H1 (cell line): ENCODE measurements around the gene N4BP3. TPM values are rescaled to one million over a fixed set of nuclear protein-coding genes. Genes with fewer than 3 reads are reported as not detected.

Experiments
- ASH2L ChIP-seq: fragments of 200-600, 300-600 bp; sonication (generic); IDR thresholded peaks from one replicate; pipeline ENCODE4 v1.7.1; 2017; ENCODE audit warnings: low read length
- BACH1 ChIP-seq: IDR thresholded peaks from 2 replicates; pipeline ENCODE4 v1.6.1; 2012; ENCODE audit warnings: low read length, improper control_type of control experiment
- CBX5 ChIP-seq: fragments of 300-800, 300-1000 bp; sonication (generic); IDR thresholded peaks from 2 replicates; pipeline ENCODE4 v1.7.1; 2016; ENCODE audit warnings: antibody characterized with exemption, low read length, low read depth
- CREB1 ChIP-seq: IDR thresholded peaks from 2 replicates; pipeline ENCODE4 v1.6.1; 2012; ENCODE audit warnings: inconsistent platforms
- KDM4A ChIP-seq: IDR thresholded peaks from one replicate; pipeline ENCODE4 v1.7.1; 2012; ENCODE audit warnings: low read depth, mild to moderate bottlenecking, moderate library complexity, low read length, inconsistent platforms; ENCODE audit not compliant: severe bottlenecking
- MAX ChIP-seq: IDR thresholded peaks from 2 replicates; pipeline ENCODE4 v1.6.1; 2012; ENCODE audit warnings: inconsistent platforms
- POLR2A ChIP-seq, 2 experiments: IDR thresholded peaks; 1 replicate in 1 of 2; 2 replicates in 1 of 2; pipeline ENCODE4 v1.6.1; 2011; ENCODE audit warnings: low read depth in 2 of 2, low read length in 2 of 2, mild to moderate bottlenecking in 2 of 2; ENCODE audit errors: control extremely low read depth in 1 of 2
- POU5F1 ChIP-seq: IDR thresholded peaks from 2 replicates; pipeline ENCODE4 v1.6.1; 2011; ENCODE audit warnings: low read depth, mild to moderate bottlenecking, low read length, moderate library complexity
- RAD21 ChIP-seq, 2 experiments: IDR thresholded peaks in 1 of 2; conservative IDR thresholded peaks in 1 of 2; 2 replicates each; pipeline ENCODE4 v1.6.1; 2011; ENCODE audit warnings: low read depth in 2 of 2, low read length in 2 of 2, improper control_type of control experiment in 1 of 2, inconsistent platforms in 1 of 2, mild to moderate bottlenecking in 1 of 2, moderate library complexity in 1 of 2
- SAP30 ChIP-seq: fragments of 300-600 bp; sonication (generic); IDR thresholded peaks from 2 replicates; pipeline ENCODE4 v1.7.1; 2012; ENCODE audit warnings: low read length, moderate library complexity, mild to moderate bottlenecking, inconsistent platforms; ENCODE audit not compliant: insufficient read depth, insufficient replicate concordance
- SIN3A ChIP-seq, 2 experiments: IDR thresholded peaks in 1 of 2; conservative IDR thresholded peaks in 1 of 2; 2 replicates each; pipeline ENCODE4 v1.6.1; 2011 to 2012; ENCODE audit warnings: low read length in 2 of 2, improper control_type of control experiment in 1 of 2, low read depth in 1 of 2, mild to moderate bottlenecking in 1 of 2
- SIRT6 ChIP-seq: IDR thresholded peaks from one replicate; pipeline ENCODE4 v1.7.1; 2012; ENCODE audit warnings: low read length, inconsistent platforms
- TAF7 ChIP-seq: optimal IDR thresholded peaks from 2 replicates; pipeline ENCODE3; 2011; ENCODE audit warnings: low read depth, mild to moderate bottlenecking, inconsistent platforms, low read length, moderate library complexity, borderline replicate concordance
- TCF12 ChIP-seq: IDR thresholded peaks from 2 replicates; pipeline ENCODE4 v1.6.1; 2011; ENCODE audit warnings: low read depth, mild to moderate bottlenecking, low read length
- polyA plus RNA-seq, 7 experiments: library from polyadenylated mRNA; depleted of rRNA in 3 of 7; stranded (reverse) in 5 of 7; unstranded in 2 of 7; fragments of >200 nt in 5 of 7; fragments of 200-250 nt in 2 of 7; gene quantifications; 1 replicate in 5 of 7; 2 replicates in 1 of 7; 4 replicates in 1 of 7; pipeline versions ENCODE4 v1.2.1 to v1.2.3, GENCODE V29; 2011 to 2013; ENCODE audit warnings: missing spikeins in 2 of 7, mixed read lengths in 2 of 7
- total RNA-seq: library from RNA; stranded (reverse); fragmentation: NEBNext Ultra II Directional; extraction: Animal tissue kit (Norgen Biotek cat#: 25700); gene quantifications from 2 replicates; pipeline ENCODE4 v1.2.1, GENCODE V29; 2021
- TF ChIP-seq, protein P1 (sequence below), 3 experiments: IDR thresholded peaks; 1 replicate in 2 of 3; 2 replicates in 1 of 3; pipeline versions ENCODE4 v1.5.1 to v1.6.1; 2011; ENCODE audit warnings: low read length in 3 of 3, mild to moderate bottlenecking in 3 of 3, inconsistent platforms in 2 of 3, low read depth in 1 of 3, moderate library complexity in 1 of 3; ENCODE audit not compliant: insufficient read depth in 1 of 3; ENCODE audit errors: control extremely low read depth in 1 of 3

The N4BP3 gene
- total and polyA plus RNA-seq, 2 of the 8 experiments (the other 6 are each of a cell fraction or from before 2014, with no cell fraction given): 13.1 to 39.2 TPM

DNA sequence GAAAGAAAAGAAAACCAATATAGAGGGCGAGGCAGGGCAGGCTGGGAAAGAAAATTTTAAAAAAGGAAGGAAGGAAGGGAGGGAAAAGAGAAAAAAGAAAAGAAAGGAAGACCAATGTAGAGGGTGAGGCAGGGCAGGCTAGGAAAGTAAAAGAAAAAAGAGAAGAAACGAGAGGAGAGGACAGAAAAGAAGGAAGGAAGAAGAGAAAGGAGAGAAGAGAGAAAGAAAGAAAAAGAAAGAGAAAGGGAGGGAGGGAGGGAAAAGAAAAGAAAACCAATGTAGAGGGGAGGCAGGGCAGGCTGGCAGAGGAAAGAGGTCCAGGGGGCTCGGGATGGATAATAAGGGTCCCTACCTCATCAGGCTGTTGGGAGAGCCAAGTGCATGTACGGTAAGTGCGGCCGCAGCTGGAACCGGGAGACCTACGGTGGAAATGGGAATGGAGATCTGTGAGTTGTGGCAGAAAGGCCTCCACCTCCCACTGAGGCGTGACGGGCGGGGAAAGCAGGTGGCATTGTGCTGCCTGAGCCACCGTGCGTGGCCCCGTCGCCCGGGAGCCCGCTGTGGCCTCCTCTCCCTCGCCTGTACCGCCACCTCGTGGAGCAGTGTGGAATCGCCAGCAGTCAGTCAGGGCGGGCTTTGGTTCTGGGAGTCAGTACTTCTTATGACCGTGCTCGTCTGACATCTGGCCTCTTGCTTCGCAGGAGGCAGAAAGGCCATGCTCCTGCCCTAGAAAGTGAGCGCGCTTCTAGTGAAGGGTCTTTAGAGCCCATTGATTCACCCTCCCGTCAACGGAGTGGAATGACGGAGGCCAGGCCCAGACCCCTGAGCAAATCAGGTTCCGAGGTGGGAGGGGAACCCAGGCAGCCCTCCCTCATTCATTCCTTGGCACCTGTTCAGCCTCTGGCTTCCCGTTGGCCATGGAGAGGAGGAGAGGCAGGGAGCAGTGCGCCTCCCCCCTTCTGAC is 50.7 kb downstream of the N4BP3 start (continued):
- TF ChIP-seq SAP30 (peak; percentile 69), SIN3A (conservative IDR thresholded peaks at IDR 0.05 in 1 of 2, IDR thresholded peaks at IDR 0.05 in 1 of 2; ENCODE audit: low read depth in 1 of 2, low read length in 2 of 2) (peak in 1 of 2 experiments; percentile 81; a peak in 2 of 4 replicates), TCF12 (0 out of 2 replicates have a peak, but pooled peaks have one; percentile 30), POU5F1 (no peak), MAX (peak; percentile 83), RAD21 (IDR thresholded peaks at IDR 0.05 in 1 of 2, conservative IDR thresholded peaks at IDR 0.05 in 1 of 2; ENCODE audit: low read depth in 2 of 2, low read length in 2 of 2) (peak; percentile 96 to 98), BACH1 (peak; percentile 55), KDM4A (peak; percentile 77), POLR2A (IDR thresholded peaks at IDR 0.05; ENCODE audit: control extremely low read depth in 1 of 2, low read depth in 2 of 2, low read length in 2 of 2) (0 out of 3 replicates have a peak, but pooled peaks of 1 of the 2 experiments have one; percentile 22), CREB1 (peak; percentile 17; the same call in 1 of the 2 replicates), TAF7 (no peak), ASH2L (peak; percentile 41), SIRT6 (no peak), CBX5 (no peak)
- TF ChIP-seq, protein P1, sequence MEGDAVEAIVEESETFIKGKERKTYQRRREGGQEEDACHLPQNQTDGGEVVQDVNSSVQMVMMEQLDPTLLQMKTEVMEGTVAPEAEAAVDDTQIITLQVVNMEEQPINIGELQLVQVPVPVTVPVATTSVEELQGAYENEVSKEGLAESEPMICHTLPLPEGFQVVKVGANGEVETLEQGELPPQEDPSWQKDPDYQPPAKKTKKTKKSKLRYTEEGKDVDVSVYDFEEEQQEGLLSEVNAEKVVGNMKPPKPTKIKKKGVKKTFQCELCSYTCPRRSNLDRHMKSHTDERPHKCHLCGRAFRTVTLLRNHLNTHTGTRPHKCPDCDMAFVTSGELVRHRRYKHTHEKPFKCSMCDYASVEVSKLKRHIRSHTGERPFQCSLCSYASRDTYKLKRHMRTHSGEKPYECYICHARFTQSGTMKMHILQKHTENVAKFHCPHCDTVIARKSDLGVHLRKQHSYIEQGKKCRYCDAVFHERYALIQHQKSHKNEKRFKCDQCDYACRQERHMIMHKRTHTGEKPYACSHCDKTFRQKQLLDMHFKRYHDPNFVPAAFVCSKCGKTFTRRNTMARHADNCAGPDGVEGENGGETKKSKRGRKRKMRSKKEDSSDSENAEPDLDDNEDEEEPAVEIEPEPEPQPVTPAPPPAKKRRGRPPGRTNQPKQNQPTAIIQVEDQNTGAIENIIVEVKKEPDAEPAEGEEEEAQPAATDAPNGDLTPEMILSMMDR (IDR thresholded peaks at IDR 0.05; ENCODE audit: control extremely low read depth in 1 of 3, insufficient read depth in 1 of 3, low read depth in 1 of 3, low read length in 3 of 3): peak; percentile 94 to 100 (median 100)
